HG02623 (cell line): ENCODE measurements around the gene MAGEA9.
"Not testable (repeated sequence)": the region's sequence is repeated elsewhere in the genome, so short reads cannot be mapped to it uniquely, and the experiment has no call there.

Experiments used
- ATAC-seq: cut with Tn5 transposase; IDR thresholded peaks from one replicate; pipeline ENCODE4 v1.9.1; 2021; ENCODE audit warnings: moderate library complexity; ENCODE audit not compliant: unreplicated experiment

The MAGEA9 gene, protein sequence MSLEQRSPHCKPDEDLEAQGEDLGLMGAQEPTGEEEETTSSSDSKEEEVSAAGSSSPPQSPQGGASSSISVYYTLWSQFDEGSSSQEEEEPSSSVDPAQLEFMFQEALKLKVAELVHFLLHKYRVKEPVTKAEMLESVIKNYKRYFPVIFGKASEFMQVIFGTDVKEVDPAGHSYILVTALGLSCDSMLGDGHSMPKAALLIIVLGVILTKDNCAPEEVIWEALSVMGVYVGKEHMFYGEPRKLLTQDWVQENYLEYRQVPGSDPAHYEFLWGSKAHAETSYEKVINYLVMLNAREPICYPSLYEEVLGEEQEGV

DNA sequence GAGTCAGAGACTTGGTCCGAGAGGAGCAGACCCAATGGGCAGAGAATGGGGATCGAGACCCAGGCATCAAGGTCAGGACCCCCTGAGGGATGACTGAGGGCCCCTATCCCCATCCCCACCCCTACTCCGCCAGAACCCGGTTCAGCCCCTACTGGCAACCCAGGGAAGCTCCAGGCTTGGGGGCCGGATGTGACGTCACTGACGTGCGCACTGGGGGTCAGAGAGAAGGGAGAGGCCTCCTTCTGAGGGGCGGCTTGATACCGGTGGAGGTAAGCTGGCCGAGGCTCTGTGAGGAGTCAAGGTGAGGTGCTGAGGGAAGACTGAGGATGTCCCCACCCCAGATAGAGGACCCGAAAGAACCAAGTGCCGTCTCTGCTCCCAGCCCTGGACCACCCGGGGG lies at the start of gene MAGEA9:
Gene MAGEA9 (plus strand): TSS at position 204 of the 400 bp plus-strand sequence. CDS start 4,281 bp downstream, outside the sequence.
- ATAC-seq = not testable (repeated sequence)

DNA sequence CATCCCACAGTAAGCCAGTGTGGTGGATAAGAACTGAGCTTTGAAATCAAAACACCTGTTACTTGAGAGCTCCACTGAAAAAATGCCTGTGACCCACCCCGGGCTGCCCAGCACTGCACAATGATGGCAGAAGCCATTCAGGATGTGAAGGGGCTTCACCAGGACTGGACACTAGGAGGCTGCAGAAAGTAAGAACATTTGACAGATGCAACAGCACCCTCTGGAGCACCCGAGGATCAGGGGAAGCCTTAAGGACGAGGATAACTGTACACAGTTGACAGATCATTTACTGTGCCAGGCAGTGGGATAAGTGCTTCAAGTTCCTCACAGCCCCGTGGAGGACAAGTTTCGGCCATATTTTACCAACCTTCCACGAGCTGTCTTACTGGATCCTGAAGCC lies 39.5 kb upstream of the MAGEA9 start:
- not testable (repeated sequence) for ATAC-seq

DNA sequence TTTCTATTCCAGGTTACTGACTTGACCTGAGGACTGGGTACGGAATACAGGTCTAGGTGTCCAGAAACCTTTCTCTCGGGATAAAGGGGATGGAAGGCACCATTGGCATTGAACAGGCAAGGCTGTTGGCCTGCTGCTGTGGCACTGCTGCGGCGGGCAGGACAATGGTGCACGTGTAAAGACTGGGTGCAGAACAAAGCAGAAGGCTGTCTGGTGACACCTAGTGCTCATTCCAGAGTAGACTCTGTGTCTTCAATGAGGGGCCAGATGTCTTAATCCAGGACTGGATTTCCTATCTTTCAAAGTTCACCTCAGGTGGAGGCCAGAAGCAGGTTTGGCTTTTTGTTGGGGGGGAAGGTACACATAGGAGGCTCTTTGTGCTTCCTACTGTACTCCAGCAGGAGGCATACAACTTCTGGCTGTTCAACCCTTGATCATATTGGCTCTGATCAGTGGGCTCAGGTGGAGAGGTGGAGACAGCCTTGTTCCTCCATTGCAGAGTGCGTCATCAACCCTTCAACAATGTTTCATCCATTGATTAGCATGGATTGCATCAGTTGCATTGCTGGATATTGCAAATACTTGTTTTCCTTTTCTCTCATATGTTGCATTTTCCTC lies 35.2 kb upstream of the MAGEA9 start:
- not testable (repeated sequence) for ATAC-seq

DNA sequence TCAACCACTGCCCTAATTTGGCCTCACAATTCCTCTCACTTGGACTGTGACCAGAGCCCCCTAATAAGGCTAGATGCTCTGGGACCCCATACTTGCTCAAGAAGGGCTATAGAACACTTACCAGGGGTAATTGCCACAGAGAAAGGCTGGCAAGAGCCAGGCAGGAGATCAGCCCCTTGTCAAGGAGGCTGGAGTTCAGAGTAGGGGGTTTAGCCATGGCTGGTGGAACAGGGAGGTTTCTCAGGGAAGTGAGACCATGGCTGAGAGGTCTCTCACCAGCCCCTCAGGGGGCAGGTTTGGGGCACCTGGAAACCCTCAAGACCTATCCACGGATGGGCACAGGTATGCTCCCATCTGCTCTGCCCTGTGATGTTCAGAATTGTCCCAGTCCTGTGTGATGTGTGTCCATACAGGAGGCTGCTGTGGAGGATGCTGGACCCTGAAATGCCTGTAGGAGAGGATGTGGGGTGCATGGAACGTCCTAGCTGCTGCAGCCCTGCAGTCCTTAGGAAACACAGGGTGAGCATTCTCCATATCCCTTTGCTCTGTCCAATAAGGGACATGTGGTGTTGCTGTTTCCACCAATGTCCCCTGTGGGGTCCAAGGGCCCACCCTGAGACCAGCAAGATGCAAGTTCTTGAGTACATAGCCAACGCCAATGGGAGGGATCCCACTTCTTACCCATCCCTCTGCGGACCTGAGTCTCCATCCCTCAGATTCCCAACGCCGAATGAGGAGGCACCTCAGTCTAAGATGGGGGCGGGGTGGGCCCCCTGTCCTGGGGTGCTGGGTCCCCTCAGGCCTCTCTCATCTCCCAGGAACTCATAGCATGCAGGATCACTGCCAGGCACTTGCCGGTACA lies 24.3 kb upstream of the MAGEA9 start:
- no peak for ATAC-seq

DNA sequence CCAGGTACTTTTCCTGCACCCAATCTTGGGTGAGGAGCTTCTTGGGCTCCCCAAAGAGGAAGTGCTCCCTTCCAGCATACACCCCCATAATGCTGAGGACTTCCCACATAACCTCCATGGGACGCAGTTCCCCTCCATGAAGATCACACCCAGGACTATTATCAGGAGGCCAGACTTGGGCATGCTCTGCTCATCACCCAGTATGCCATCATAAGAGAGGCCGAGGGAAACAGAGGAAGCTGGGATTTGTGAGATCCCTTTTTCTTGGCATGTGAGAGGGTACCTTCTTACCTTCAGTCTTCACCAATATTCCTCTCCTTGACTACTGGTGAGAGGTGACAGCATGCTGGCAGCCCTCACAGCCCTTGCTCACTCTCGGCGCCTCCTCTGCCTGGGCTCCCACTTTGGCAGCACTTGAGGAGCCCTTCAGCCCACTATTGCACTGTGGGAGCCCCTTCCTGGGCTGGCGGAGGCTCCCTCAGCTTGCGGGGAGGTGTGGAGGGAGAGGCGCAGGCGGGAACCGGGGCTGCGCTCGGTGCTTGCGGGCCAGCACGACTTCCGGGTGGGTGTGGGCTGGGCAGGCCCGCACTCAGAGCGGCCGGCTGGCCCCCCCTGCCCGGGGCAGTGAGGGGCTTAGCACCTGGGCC lies 23.5 kb upstream of the MAGEA9 start:
- no peak for ATAC-seq

DNA sequence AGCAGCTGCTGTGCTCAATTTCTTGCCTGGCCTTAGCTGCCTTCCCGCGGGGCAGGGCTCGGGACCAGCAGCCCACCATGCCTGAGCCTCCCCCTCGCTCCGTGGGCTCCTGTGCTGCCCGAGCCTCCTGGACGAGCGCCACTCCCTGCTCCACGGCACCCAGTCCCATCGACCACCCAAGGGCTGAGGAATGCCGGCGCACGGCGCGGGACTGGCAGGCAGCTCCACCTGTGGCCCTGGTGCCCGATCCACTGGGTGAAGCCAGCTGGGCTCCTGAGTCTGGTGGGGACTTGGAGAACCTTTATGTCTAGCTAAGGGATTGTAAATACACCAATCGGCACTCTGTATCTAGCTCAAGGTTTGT lies 23.0 kb upstream of the MAGEA9 start:
- ATAC-seq = not testable (repeated sequence)

DNA sequence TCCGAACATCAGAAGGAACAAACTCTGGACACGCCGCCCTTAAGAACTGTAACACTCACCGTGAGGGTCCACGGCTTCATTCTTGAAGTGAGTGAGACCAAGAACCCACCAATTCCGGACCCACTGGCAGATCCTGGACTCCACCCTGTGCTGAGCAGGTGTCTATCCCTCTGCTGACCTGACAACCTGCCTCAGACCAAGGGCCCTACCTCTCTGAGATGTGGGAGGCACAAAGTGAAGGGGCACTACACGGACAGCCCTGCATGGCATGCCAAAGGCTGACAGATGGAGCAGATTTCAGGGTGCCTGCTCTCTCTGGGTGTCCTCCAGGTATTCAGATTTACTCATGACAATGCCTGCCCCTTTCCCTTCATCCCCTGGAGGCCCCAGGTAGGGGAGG lies 21.9 kb upstream of the MAGEA9 start:
- ATAC-seq = no peak

DNA sequence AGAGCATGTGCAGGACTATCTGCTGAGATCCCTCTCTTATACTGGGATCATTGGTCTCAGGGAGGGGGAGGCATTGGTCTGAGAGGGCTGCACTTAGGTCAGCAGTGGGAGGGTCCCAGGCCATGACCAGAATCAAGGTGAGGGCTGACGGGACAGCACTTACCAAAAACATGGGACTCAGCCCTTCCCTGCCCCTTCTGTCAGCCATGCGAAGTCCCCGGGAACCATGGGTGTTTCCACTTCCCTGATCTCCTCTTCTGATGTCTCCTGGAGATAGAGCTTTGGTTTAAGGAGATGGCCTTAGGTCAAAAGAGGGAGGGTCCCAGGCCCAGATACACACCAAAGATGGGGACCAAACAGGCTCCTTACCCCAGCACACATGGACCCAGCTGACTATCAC lies 20.8 kb upstream of the MAGEA9 start:
- ATAC-seq = no peak

DNA sequence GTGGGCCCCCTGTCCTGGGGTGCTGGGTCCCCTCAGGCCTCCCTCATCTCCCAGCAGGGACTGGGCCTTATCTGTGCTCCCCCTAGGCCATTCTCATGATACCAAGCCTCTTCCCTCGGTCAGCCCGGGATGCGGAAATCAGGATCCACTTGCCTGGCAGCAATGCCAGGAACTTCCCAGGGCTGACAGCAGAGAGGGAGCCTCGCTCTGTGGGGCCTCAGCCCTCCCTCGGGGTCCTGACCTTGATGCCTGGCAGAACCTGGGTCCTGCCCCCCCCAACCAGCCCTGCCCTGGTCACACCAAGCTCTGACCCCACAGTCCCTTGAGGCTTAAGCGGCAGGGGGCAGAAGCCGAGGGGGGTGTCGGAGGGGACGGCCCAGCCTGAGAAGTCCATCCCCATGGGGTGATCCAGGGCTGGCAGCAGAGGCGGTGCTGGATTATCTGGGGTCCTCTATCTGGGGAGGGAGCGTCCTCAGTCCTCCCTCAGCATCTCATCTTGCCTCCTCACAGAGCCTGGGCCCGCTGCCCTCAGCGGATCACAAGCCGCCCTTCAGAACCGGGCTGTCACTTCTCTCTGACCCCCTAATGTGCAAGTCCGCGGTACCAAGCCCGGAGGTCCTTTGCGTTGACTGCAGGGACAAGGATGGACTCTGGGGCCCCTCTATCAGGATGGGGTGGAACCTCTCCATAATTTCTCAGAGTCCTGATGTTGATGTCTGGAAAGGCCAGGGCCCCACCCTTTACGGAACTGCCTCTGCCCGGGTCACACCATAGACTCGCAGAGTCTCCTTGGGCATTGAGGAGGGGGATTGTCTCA lies 19.7 kb upstream of the MAGEA9 start:
- ATAC-seq = not testable (repeated sequence)

DNA sequence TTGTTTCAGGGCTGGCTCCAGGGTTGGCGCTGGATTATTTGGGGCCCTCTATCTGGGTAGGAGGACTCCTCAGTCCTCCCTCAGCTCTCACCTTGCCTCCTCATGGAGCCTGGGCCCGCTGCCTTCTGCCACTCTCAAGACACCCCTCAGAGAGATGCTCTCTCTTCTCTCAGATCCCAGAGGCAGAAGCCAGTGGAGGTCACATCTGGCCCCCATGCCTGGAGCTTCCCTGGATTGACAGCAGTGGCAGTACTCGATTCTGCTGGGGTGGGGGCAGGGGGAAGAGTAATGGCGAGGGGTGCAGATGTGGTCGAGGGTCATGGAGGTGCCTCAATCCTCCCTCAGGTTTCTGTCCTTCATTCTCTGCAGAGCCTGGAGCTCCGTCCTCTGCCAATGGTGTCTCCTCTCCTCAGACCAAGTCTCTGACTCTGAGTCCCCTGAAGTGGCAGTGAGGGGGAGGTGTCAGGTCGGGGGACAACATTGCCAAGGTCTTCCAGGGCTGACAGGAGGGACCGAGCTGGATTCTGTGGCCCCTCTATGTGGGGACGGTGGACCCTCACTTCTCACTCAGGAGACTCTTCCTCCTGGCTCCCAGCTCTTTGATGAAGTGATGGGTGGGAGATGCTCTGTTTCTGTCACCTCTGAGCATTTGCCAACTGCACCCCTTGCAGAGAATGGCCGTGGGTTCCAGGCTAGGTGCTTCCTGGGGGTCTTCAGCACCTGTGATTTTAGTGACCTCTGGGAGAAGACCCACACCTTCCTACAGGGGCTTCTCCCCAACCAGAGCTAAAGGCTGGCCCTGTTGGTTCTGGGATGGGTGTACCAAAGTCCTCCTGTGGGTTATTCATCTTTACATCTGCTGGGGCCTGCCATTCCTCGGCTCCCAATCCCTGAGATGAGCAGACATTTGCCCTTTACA lies 18.8 kb upstream of the MAGEA9 start:
- no peak for ATAC-seq

DNA sequence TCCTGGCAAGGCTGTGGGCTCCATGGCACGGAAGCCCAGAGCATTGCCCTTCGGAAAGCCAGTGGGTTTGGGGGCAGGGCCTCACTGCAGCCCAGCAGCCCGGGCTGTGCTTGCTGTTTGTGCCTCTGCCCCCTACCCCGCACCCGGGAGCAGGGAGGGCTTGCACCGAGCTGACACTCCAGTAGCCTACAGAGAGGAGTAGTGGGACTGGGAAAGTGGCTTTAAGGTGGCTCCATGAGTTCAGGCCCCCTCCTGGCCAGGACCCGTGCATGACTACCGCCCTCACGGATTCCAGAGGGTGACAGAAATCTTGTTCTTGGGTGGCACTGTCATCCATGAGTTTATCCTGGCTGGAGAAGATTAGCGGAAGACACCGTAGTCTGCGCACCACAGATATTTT lies 11.4 kb upstream of the MAGEA9 start:
- not testable (repeated sequence) for ATAC-seq

DNA sequence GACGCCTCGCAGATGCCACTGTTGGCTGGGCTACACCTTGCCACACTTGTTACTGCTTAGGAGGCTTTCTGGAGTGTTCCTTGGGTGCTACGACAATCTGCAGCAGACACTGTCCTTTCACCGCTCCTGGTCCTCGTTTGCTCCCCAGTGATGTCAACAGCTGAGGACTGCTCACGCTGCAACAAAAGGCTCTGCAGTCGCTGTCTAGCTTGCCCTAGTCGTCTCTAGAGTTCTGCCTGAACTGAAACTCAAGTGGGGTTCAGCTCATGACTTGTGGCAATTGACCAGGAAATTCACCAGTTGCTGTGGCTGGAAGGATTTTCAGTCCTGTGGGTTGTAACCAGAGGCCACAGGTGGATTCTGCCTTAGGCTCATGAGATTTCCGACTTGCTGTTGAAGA lies 8.7 kb upstream of the MAGEA9 start:
- ATAC-seq = not testable (repeated sequence)

DNA sequence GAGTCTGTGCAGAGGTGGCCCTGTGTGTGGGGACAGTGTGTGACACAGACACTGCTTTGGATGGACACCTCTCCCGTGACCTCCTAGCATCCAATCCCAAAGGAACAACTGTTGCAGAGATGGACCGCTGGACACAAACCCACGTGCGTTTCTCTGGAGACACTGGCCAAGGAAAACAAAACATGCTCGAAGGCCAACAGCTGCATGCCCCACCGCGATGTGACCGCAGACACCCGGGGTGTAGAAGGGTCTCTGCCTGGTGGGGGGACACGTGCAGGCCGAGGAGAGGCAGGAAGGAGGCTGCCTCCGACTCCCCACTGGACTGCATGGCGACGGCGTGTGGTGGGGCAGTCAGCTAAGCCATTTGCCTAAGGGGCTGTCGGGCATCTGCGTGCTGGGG lies 8.0 kb upstream of the MAGEA9 start, which contains the start of gene HSFX1:
Gene HSFX1 (plus strand): TSS at position 301 of the 400 bp plus-strand sequence. CDS start 614 bp downstream, outside the sequence.
- not testable (repeated sequence) for ATAC-seq

DNA sequence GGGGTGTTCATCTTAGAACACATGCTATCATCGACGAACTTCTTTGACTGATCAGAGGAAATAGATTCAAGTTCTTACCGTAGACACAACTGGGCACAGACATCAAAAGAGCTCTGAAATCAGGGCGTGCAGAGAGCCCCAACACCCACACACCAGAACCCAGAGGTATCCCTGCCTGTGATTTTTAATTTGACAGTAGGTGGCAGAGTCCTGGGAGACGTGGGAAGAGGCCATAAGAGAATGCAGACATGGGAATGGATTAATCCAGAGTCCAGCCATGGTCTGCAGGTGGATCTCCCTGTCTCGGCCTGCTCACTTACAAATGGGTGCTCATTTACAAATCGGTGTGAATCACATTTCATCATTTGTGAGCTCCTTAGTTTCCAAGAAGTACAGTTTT lies 3.7 kb upstream of the MAGEA9 start:
- not testable (repeated sequence) for ATAC-seq

DNA sequence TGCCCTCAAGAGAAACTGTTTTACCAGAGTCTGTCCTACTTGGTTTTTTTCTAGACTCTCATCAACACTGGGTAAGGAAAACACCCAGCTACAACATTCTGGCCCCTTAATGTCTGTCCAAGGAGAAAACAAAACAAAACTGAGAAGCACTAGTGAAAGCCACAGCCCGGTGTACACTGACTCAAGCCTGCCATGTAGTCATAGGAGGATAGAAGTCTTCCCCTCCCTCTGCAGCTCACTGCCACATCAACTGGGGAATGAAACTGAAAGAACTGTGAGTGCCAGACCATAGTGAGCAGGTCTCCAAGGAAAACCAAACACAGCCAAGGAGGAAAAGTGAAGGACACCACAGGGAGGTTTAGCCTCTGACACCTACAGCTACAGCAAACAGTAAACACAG lies 13.8 kb downstream of the MAGEA9 start:
- peak; percentile 99 for ATAC-seq

DNA sequence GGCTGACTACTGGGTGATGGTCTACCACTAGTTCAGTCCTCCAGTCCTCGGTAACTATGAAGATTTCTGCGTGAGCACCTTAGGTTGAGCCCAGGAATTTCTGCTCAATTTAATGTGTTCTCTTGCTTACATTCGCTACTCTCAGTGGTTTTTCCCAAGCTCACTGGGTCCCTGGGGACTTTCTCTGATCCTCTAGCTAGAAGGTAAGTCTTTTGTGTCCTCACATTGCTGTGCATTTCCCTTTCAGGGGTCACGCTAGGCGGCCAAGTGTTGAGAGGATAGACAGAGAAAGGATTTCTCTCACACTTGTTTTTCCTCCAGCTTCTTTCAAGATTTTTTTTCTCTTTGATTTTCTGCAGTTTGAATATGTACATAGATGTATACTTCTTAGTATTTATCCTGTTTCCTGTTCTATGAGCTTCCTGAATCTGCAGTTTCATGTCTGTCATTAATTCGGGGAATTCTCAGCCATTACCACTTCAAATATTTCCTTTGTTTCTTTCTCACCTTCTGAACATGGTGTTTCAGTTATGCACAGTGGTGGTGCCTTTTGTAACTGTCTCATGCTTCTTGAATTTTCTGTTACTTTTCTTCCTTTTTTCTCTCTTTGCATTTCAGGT lies 17.5 kb downstream of the MAGEA9 start:
- no peak for ATAC-seq

DNA sequence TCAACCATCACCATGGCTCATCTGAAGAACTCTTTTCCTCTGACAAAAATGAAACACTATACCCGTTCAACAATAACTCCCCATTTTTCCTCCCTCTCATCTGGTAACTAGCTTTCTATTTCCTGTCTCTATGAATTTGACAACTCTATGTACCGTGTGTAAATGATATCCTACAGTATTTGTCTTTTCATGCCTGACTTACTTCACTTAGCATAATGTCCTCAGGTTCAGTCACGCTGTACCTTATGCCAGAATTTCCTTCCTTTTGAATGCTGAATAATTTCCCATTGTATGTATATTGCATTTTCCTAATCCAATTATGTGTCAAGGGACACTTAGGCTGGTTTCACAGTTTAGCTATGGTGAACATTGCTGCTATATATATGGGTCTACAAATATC lies 18.2 kb downstream of the MAGEA9 start:
- ATAC-seq = no peak

DNA sequence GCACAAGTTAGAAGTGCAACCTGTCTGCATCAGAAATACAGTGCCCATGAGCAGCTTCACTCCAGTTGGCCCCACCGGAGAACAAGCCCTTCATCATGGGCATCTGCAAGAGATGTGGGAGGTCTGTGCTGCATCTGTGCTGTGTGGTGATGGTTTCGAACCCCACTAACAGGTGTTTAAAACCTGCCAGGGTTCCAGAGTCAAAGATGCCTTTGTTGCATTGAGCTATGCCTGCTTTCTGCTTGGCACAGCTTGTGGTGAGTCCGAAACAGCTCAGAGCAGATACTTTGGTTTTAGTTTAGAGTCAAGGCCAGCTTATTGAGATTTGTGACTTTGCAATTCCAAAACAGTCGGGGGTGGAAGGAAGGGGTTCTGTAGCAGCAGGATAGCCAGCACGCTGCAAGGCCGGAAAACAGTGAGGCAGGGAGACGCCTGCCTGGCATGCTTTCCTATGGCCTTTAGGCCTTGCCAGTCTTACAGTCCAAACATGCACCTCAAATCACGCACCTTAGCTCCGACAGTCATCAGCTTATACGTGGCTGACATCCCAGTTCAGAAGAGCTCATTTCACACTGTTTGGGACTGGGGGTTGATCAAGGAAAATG lies 21.8 kb downstream of the MAGEA9 start:
- ATAC-seq = no peak
